Measurements from ENCODE around the gene HERC2. TPM values are rescaled to one million over a fixed set of nuclear protein-coding genes. Genes with fewer than 3 reads are reported as not detected.
"Not testable (repeated sequence)": the region's sequence is repeated elsewhere in the genome, so short reads cannot be mapped to it uniquely, and the experiment has no call there.

Gene HERC2
- total and polyA plus RNA-seq, 5 experiments from 2014 or later, result 7.9 to 46.4 (median 11.3) TPM

GRCh38 chr15:28238296-28238695 lies 83.7 kb downstream of the HERC2 start:
- H3K4me1 Mint-ChIP-seq, POLR2A ChIA-PET, H3K27me3 Mint-ChIP-seq, H3K4me3 Mint-ChIP-seq, DNase-seq, H3K9me3 Mint-ChIP-seq, ATAC-seq, H3K27ac Mint-ChIP-seq: not testable (repeated sequence)
- peaks cover 10 to 79% (median 49%) of the 10 kb centered on the region in 3 donors for H3K36me3 Mint-ChIP-seq

GRCh38 chr15:28231743-28232142 lies 90.2 kb downstream of the HERC2 start:
- POLR2A ChIA-PET, result interaction anchor here (0.7 kb wide), 1 partner anchor 11 kb away, joined by 4 read pairs; no protein-coding TSS in a partner anchor
- H3K27ac Mint-ChIP-seq, H3K27me3 Mint-ChIP-seq, H3K4me1 Mint-ChIP-seq, ATAC-seq, H3K4me3 Mint-ChIP-seq, DNase-seq, H3K9me3 Mint-ChIP-seq: not testable (repeated sequence)
- peaks cover 20 to 70% (median 35%) of the 10 kb centered on the region in 3 donors for H3K36me3 Mint-ChIP-seq

- H3K9me3 Mint-ChIP-seq, POLR2A ChIA-PET, H3K4me1 Mint-ChIP-seq, H3K4me3 Mint-ChIP-seq, H3K27ac Mint-ChIP-seq, H3K27me3 Mint-ChIP-seq, DNase-seq, ATAC-seq: not testable (repeated sequence)
- peaks cover 20 to 70% (median 39%) of the 10 kb centered on the region in 3 donors for H3K36me3 Mint-ChIP-seq
Observed at GRCh38 chr15:28231336-28231735, 90.6 kb downstream of the HERC2 start.

- H3K36me3 Mint-ChIP-seq, result peaks cover 16 to 78% (median 45%) of the 10 kb centered on the region in 3 donors
Observed at GRCh38 chr15:28228990-28229640, 92.9 kb downstream of the HERC2 start.

GRCh38 chr15:28228096-28228495 lies 93.9 kb downstream of the HERC2 start:
- H3K36me3 Mint-ChIP-seq, result peaks cover 15 to 76% (median 43%) of the 10 kb centered on the region in 3 donors
- no peaks in the 10 kb centered on the region for H3K27me3 Mint-ChIP-seq
- no peak for ATAC-seq
- no peak for DNase-seq
- POLR2A ChIA-PET, result no interaction called here
- peaks cover 0 to 3% (median 0%) of the 10 kb centered on the region in 9 donors for H3K9me3 Mint-ChIP-seq
- H3K4me3 Mint-ChIP-seq, result no peak overlapping the region
- no peaks in the 10 kb centered on the region for H3K4me1 Mint-ChIP-seq
- H3K27ac Mint-ChIP-seq, result no peak overlapping the region

More at GRCh38 chr15:28228990-28229640, 92.9 kb downstream of the HERC2 start:
- ATAC-seq, H3K4me1 Mint-ChIP-seq, H3K27me3 Mint-ChIP-seq, H3K27ac Mint-ChIP-seq, H3K9me3 Mint-ChIP-seq, H3K4me3 Mint-ChIP-seq, POLR2A ChIA-PET, DNase-seq: not testable (repeated sequence)

- ATAC-seq, H3K4me3 Mint-ChIP-seq, DNase-seq, H3K27ac Mint-ChIP-seq, H3K9me3 Mint-ChIP-seq, POLR2A ChIA-PET, H3K27me3 Mint-ChIP-seq, H3K4me1 Mint-ChIP-seq: not testable (repeated sequence)
- peaks cover 9 to 77% (median 37%) of the 10 kb centered on the region in 3 donors for H3K36me3 Mint-ChIP-seq
Observed at GRCh38 chr15:28227303-28227702, 94.7 kb downstream of the HERC2 start.

GRCh38 chr15:28222612-28223011 lies 99.4 kb downstream of the HERC2 start:
- H3K4me1 Mint-ChIP-seq, H3K4me3 Mint-ChIP-seq, POLR2A ChIA-PET, H3K27me3 Mint-ChIP-seq, H3K27ac Mint-ChIP-seq, ATAC-seq, H3K9me3 Mint-ChIP-seq, DNase-seq: not testable (repeated sequence)
- H3K36me3 Mint-ChIP-seq, result peaks cover 0 to 53% (median 41%) of the 10 kb centered on the region in 3 donors

- not testable (repeated sequence) for H3K27me3 Mint-ChIP-seq, ATAC-seq
- peaks cover 0 to 44% (median 34%) of the 10 kb centered on the region in 3 donors for H3K36me3 Mint-ChIP-seq
Observed at GRCh38 chr15:28221696-28222095, 100.3 kb downstream of the HERC2 start.

GRCh38 chr15:28219116-28219515 lies 102.9 kb downstream of the HERC2 start:
- POLR2A ChIA-PET, result no interaction called here
- no peak overlapping the region for H3K27ac Mint-ChIP-seq
- H3K36me3 Mint-ChIP-seq, result peaks cover 0 to 27% (median 20%) of the 10 kb centered on the region in 3 donors
- H3K9me3 Mint-ChIP-seq, result no peaks in the 10 kb centered on the region
- ATAC-seq, result no peak
- H3K27me3 Mint-ChIP-seq, result no peaks in the 10 kb centered on the region
- no peak for DNase-seq
- H3K4me3 Mint-ChIP-seq, result no peak overlapping the region
- H3K4me1 Mint-ChIP-seq, result no peaks in the 10 kb centered on the region

More at GRCh38 chr15:28221696-28222095, 100.3 kb downstream of the HERC2 start:
- H3K9me3 Mint-ChIP-seq, H3K4me3 Mint-ChIP-seq, H3K4me1 Mint-ChIP-seq, DNase-seq, POLR2A ChIA-PET, H3K27ac Mint-ChIP-seq: not testable (repeated sequence)

- H3K27me3 Mint-ChIP-seq, H3K4me1 Mint-ChIP-seq, H3K27ac Mint-ChIP-seq, H3K9me3 Mint-ChIP-seq, H3K4me3 Mint-ChIP-seq, DNase-seq, POLR2A ChIA-PET, ATAC-seq: not testable (repeated sequence)
- H3K36me3 Mint-ChIP-seq, result peaks cover 0 to 22% (median 20%) of the 10 kb centered on the region in 3 donors
Observed at GRCh38 chr15:28216946-28217546, 104.9 kb downstream of the HERC2 start.

GRCh38 chr15:28215521-28215920 lies 106.5 kb downstream of the HERC2 start:
- H3K4me3 Mint-ChIP-seq, H3K4me1 Mint-ChIP-seq, H3K27ac Mint-ChIP-seq, H3K9me3 Mint-ChIP-seq, DNase-seq, H3K27me3 Mint-ChIP-seq, ATAC-seq, POLR2A ChIA-PET: not testable (repeated sequence)
- peaks cover 0 to 23% (median 22%) of the 10 kb centered on the region in 3 donors for H3K36me3 Mint-ChIP-seq

GRCh38 chr15:28214006-28214790 lies 107.8 kb downstream of the HERC2 start:
- H3K4me3 Mint-ChIP-seq, H3K4me1 Mint-ChIP-seq, H3K9me3 Mint-ChIP-seq, ATAC-seq, POLR2A ChIA-PET, H3K27ac Mint-ChIP-seq, DNase-seq, H3K27me3 Mint-ChIP-seq: not testable (repeated sequence)
- H3K36me3 Mint-ChIP-seq, result peaks cover 0 to 31% (median 14%) of the 10 kb centered on the region in 3 donors

GRCh38 chr15:28213393-28213792 lies 108.6 kb downstream of the HERC2 start:
- DNase-seq, H3K9me3 Mint-ChIP-seq, H3K4me3 Mint-ChIP-seq, ATAC-seq, H3K27ac Mint-ChIP-seq, H3K4me1 Mint-ChIP-seq, H3K27me3 Mint-ChIP-seq, POLR2A ChIA-PET: not testable (repeated sequence)
- H3K36me3 Mint-ChIP-seq, result peaks cover 0 to 37% (median 10%) of the 10 kb centered on the region in 3 donors

All from naive thymus-derived CD8-positive, alpha-beta T cell (primary cell).